ENCODE results near the gene CTNNA1.

The CTNNA1 gene

DNA sequence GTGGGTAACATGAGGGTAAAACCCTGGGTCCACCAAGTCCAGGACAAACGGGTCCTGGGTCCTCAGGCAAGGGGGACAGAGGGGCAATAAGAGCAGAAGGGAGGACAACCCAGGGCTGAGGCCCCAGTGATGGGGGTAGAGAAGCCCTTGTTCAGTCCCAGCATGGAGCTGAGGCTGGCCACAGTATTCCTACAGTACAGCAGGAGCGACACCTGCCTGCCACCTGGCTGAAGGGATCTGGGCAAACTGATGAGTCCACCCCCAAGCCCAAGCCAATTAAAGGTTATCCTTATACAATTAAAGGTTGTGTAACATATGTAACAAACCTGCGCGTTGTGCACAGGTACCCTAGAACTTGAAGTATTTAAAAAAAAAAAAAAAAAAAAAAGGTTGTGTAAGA lies 219.6 kb downstream of the CTNNA1 start:
- Histone ChIP-seq H3K36me3 (ENCODE audit: control insufficient read depth, low read length) (no peaks in the 10 kb centered on the region), H3K4me1 (ENCODE audit: control insufficient read depth, low read length) (no peaks in the 10 kb centered on the region), H3K9me2 (replicated peaks; ENCODE audit: control insufficient read depth, low read length) (no peaks in the 10 kb centered on the region), H3K9me3 (ENCODE audit: control insufficient read depth, insufficient read depth, low read length) (no peaks in the 10 kb centered on the region), H3K27ac (ENCODE audit: low read depth, low read length) (no peak overlapping the region), H3K27me3 (ENCODE audit: control insufficient read depth, low read length) (no peaks in the 10 kb centered on the region), H3F3A (ENCODE audit: control insufficient read depth, insufficient read depth) (no peaks in the 10 kb centered on the region), H4K20me1 (ENCODE audit: control insufficient read depth, insufficient read depth, low read depth, low read length) (no peaks in the 10 kb centered on the region), H3K79me2 (ENCODE audit: control insufficient read depth, low read length) (no peaks in the 10 kb centered on the region), H3K4me2 (ENCODE audit: low read length) (no peak overlapping the region), H3K4me3 (ENCODE audit: low read length) (no peak overlapping the region)
- no peak for TF ChIP-seq EZH2phosphoT487 (IDR thresholded peaks at IDR 0.05; ENCODE audit: borderline replicate concordance, low read length)
- TF ChIP-seq, protein P1, sequence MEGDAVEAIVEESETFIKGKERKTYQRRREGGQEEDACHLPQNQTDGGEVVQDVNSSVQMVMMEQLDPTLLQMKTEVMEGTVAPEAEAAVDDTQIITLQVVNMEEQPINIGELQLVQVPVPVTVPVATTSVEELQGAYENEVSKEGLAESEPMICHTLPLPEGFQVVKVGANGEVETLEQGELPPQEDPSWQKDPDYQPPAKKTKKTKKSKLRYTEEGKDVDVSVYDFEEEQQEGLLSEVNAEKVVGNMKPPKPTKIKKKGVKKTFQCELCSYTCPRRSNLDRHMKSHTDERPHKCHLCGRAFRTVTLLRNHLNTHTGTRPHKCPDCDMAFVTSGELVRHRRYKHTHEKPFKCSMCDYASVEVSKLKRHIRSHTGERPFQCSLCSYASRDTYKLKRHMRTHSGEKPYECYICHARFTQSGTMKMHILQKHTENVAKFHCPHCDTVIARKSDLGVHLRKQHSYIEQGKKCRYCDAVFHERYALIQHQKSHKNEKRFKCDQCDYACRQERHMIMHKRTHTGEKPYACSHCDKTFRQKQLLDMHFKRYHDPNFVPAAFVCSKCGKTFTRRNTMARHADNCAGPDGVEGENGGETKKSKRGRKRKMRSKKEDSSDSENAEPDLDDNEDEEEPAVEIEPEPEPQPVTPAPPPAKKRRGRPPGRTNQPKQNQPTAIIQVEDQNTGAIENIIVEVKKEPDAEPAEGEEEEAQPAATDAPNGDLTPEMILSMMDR (IDR thresholded peaks at IDR 0.05; ENCODE audit: low read depth, low read length, poor library complexity, severe bottlenecking), result no peak

DNA sequence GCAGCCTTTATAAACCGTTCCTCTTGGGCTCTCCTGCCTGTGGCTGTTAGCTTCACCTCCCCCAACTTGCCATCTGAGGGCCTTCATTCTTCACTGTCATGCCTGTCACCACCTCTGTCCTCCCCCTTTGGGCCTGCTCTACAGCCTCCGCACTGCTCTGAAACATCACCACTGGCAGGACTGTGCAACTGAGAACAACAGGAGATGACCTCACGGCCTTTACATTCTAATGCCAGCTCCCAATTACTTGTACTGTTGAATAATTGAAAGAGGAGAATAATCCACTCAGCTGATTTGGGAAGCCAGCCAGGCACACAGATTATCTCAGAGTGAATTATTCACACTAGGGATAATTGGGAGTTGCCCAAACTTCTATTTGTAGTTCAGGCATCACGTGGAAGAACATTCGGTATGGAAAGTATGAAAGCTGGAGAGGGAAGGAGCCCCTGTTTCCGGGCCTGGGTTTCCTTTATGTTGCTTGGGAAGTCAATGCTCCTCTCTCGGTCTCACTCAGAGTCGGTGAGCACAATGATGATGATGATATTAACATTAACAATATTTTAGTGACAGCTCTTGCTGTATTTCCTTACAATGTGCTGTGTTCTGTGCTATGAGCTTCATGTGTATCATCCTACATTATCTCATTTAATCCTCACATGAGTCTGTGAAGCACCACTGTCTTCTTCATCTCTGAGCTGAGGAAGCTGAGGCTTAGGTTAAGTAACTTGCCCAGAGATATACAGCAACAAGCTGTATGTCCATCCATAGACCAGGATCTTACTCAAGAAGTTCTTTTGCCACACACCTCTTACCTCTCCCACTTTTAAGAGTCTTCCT lies 221.2 kb downstream of the CTNNA1 start:
- H3K9me2 ChIP-seq (replicated peaks; ENCODE audit: control insufficient read depth, low read length), result no peaks in the 10 kb centered on the region
- H3K36me3 ChIP-seq (ENCODE audit: control insufficient read depth, low read length), result no peaks in the 10 kb centered on the region
- H3K4me1 ChIP-seq (ENCODE audit: control insufficient read depth, low read length), result no peaks in the 10 kb centered on the region
- H3K4me3 ChIP-seq (ENCODE audit: low read length), result no peak overlapping the region
- H3F3A ChIP-seq (ENCODE audit: control insufficient read depth, insufficient read depth), result no peaks in the 10 kb centered on the region
- H3K27me3 ChIP-seq (ENCODE audit: control insufficient read depth, low read length), result no peaks in the 10 kb centered on the region
- no peak overlapping the region for H3K4me2 ChIP-seq (ENCODE audit: low read length)
- H3K9me3 ChIP-seq (ENCODE audit: control insufficient read depth, insufficient read depth, low read length), result no peaks in the 10 kb centered on the region
- no peaks in the 10 kb centered on the region for H4K20me1 ChIP-seq (ENCODE audit: control insufficient read depth, insufficient read depth, low read depth, low read length)
- H3K79me2 ChIP-seq (ENCODE audit: control insufficient read depth, low read length), result no peaks in the 10 kb centered on the region
- TF ChIP-seq, protein P1 (IDR thresholded peaks at IDR 0.05; ENCODE audit: low read depth, low read length, poor library complexity, severe bottlenecking), result no peak
- TF ChIP-seq EZH2phosphoT487 (IDR thresholded peaks at IDR 0.05; ENCODE audit: borderline replicate concordance, low read length), result no peak
- no peak overlapping the region for H3K27ac ChIP-seq (ENCODE audit: low read depth, low read length)

DNA sequence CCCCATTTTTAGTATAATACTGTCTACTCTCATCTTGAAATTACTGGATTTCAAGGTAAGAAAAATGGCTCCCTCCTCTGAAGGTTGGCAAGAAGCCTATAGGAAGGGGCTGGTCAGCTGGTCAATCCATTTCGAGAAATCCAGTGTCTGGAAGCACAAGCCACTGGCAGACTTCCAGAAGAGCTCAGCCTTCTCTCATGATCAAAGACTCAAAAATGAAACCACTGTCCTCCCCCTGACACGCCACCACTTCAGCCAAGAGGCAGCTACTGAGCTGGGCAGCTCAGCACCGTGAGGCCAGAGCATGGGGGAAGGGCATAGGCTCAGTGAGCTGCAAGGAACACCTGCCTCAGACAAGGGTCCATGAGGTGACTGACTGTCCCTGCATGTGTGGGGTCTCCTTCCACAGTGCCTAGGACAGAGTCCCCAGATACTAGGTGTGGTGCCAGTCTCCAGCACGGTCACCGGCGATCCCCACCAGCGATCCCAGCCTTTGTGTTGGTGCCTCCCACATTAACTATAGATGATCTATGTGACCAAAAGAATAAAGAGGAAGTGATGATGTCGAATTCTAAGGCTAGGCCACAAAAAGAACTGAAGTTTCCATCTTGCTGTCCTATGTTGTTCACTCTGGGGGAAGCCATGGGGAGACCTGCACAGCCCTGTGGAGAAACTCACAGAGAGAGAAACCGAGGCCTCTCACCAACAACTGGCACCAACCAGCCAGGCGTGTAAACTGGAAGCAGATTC lies 222.0 kb downstream of the CTNNA1 start:
- H3K4me3 ChIP-seq (ENCODE audit: low read length), result no peak overlapping the region
- H3K27me3 ChIP-seq (ENCODE audit: control insufficient read depth, low read length), result no peaks in the 10 kb centered on the region
- no peaks in the 10 kb centered on the region for H3K9me2 ChIP-seq (replicated peaks; ENCODE audit: control insufficient read depth, low read length)
- H3K4me1 ChIP-seq (ENCODE audit: control insufficient read depth, low read length), result no peaks in the 10 kb centered on the region
- H3K79me2 ChIP-seq (ENCODE audit: control insufficient read depth, low read length), result no peaks in the 10 kb centered on the region
- no peak overlapping the region for H3K4me2 ChIP-seq (ENCODE audit: low read length)
- no peak overlapping the region for H3K27ac ChIP-seq (ENCODE audit: low read depth, low read length)
- no peaks in the 10 kb centered on the region for H3F3A ChIP-seq (ENCODE audit: control insufficient read depth, insufficient read depth)
- no peaks in the 10 kb centered on the region for H3K36me3 ChIP-seq (ENCODE audit: control insufficient read depth, low read length)
- H4K20me1 ChIP-seq (ENCODE audit: control insufficient read depth, insufficient read depth, low read depth, low read length), result no peaks in the 10 kb centered on the region
- TF ChIP-seq, protein P1 (IDR thresholded peaks at IDR 0.05; ENCODE audit: low read depth, low read length, poor library complexity, severe bottlenecking), result no peak
- TF ChIP-seq EZH2phosphoT487 (IDR thresholded peaks at IDR 0.05; ENCODE audit: borderline replicate concordance, low read length), result no peak
- H3K9me3 ChIP-seq (ENCODE audit: control insufficient read depth, insufficient read depth, low read length), result no peaks in the 10 kb centered on the region
